MCF 10A (cell line): ENCODE measurements around the gene KDM4B. TPM values are rescaled to one million over a fixed set of nuclear protein-coding genes. Genes with fewer than 3 reads are reported as not detected.

ENCODE experiments used
- BruUV-seq: library from RNA; stranded (reverse); fragments of 400-500 nt; replicated peaks from 2 replicates; lab custom pipeline; 2021; lab: Mats Ljungman, UMichigan
- CTCF ChIA-PET: fragments of 300-600 bp; sonication (Branson Sonifier 250); formaldehyde crosslinking; extraction: SDS; loops from one replicate; lab custom pipeline; 2021; ENCODE audit warnings: antibody characterized with exemption, inconsistent platforms; lab: Yijun Ruan, JAX
- POLR2A ChIA-PET: fragments of 300-600, 350-650 bp; sonication (Branson Sonifier 250); formaldehyde crosslinking; extraction: SDS; loops from one replicate; lab custom pipeline; 2020; ENCODE audit warnings: antibody characterized with exemption, inconsistent platforms; lab: Yijun Ruan, JAX
- DNase-seq: peaks from one replicate; pipeline ENCODE4 v3.0.0-alpha.2; 2018; ENCODE audit not compliant: unreplicated experiment
- H3K27ac Mint-ChIP-seq: one replicate; pipeline ENCODE4 v1.8.0; 2022; ENCODE audit warnings: mild to moderate bottlenecking, low read depth, mixed read lengths; ENCODE audit not compliant: unreplicated experiment
- H3K27me3 Mint-ChIP-seq: one replicate; pipeline ENCODE4 v1.8.0; 2022; ENCODE audit warnings: mixed read lengths; ENCODE audit not compliant: insufficient read depth, unreplicated experiment
- H3K36me3 Mint-ChIP-seq: one replicate; pipeline ENCODE4 v1.8.0; 2022; ENCODE audit warnings: mild to moderate bottlenecking, moderate library complexity, mixed read lengths; ENCODE audit not compliant: insufficient read depth, unreplicated experiment
- H3K4me1 Mint-ChIP-seq: one replicate; pipeline ENCODE4 v1.8.0; 2022; ENCODE audit warnings: mixed read lengths; ENCODE audit not compliant: insufficient read depth, unreplicated experiment
- H3K4me3 Mint-ChIP-seq: one replicate; pipeline ENCODE4 v1.8.0; 2022; ENCODE audit warnings: mild to moderate bottlenecking, moderate library complexity, mixed read lengths; ENCODE audit not compliant: unreplicated experiment
- H3K9me3 Mint-ChIP-seq: one replicate; pipeline ENCODE4 v1.8.0; 2022; ENCODE audit warnings: mixed read lengths; ENCODE audit not compliant: unreplicated experiment
- CTCF ChIP-seq: fragments of 200-600 bp; IDR thresholded peaks from one replicate; pipeline ENCODE4 v1.8.0; 2022; ENCODE audit warnings: antibody characterized with exemption, mild to moderate bottlenecking; ENCODE audit not compliant: unreplicated experiment
- intact Hi-C: fragments of 100-400 bp; cut with micrococcal nuclease; formaldehyde crosslinking; loops from 2 replicates; pipeline ENCODE4 v1.14.1; 2022
- total RNA-seq: library from RNA; stranded (reverse); gene quantifications from 2 replicates; pipeline ENCODE4 v1.2.3, GENCODE V29; 2022

KDM4B gene
- total RNA-seq, 1 experiment from 2014 or later: 34.4 TPM

- DNase-seq: peak; percentile 43
- POLR2A ChIA-PET: no interaction called here
- Mint-ChIP-seq H3K27ac (peak overlapping the region; percentile 91), H3K36me3 (peaks cover 37% of the 10 kb centered on the region), H3K27me3 (no peaks in the 10 kb centered on the region), H3K4me3 (peak overlapping the region; percentile 63), H3K4me1 (peaks cover 23% of the 10 kb centered on the region), H3K9me3 (no peaks in the 10 kb centered on the region)
- no peak for TF ChIP-seq CTCF
- no TSS peak for BruUV-seq
- CTCF ChIA-PET: interaction anchor here (0.6 to 1.1 kb wide), 3 partner anchors 61 to 168 kb away, joined by 3 to 4 read pairs (median 3); no protein-coding TSS in a partner anchor
- intact Hi-C loops: no loop called here
Measured at GRCh38 chr19:4977299-4978174, 8.6 kb downstream of the KDM4B start.

- BruUV-seq: no TSS peak
- CTCF ChIA-PET: interaction anchor here (1.1 kb wide), 1 partner anchor 52 kb away, joined by 3 read pairs; no protein-coding TSS in a partner anchor
- no peaks in the 10 kb centered on the region for H3K27me3 Mint-ChIP-seq
- no peak for TF ChIP-seq CTCF
- POLR2A ChIA-PET: interaction anchor here (2.0 kb wide), 1 partner anchor 10 kb away, joined by 8 read pairs; the partner anchor contains the start of gene KDM4B
- no peak overlapping the region for H3K27ac Mint-ChIP-seq
- H3K9me3 Mint-ChIP-seq: no peaks in the 10 kb centered on the region
- peaks cover 18% of the 10 kb centered on the region for H3K4me1 Mint-ChIP-seq
- intact Hi-C loops: no loop called here
- DNase-seq: no peak
- peaks cover 30% of the 10 kb centered on the region for H3K36me3 Mint-ChIP-seq
- H3K4me3 Mint-ChIP-seq: no peak overlapping the region
Measured at GRCh38 chr19:4979211-4979807, 10.4 kb downstream of the KDM4B start.

DNA sequence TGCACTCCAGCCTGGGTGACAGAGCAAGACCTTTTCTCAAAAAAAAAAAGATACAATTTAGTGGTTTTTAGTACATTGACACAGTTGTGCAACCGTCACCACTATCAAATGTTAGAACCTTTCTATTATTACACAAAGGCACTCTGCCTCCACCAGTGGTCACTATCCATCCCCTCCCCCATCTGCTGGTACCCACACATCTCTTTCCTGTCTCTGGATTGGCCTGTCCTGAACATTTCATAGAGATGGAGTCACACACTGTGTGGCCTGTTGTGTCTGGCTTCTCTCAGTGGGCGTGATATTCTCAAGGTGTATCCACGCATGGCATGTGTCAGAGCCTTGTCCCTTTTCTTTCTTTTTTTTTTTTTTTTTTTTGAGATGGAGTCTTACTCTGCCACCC is 11.2 kb downstream of the KDM4B start:
- H3K4me1 Mint-ChIP-seq: peaks cover 18% of the 10 kb centered on the region
- TF ChIP-seq CTCF: no peak
- peaks cover 30% of the 10 kb centered on the region for H3K36me3 Mint-ChIP-seq
- no peaks in the 10 kb centered on the region for H3K9me3 Mint-ChIP-seq
- BruUV-seq: no TSS peak
- intact Hi-C loops: no loop called here
- DNase-seq: no peak
- H3K4me3 Mint-ChIP-seq: no peak overlapping the region
- ChIA-PET POLR2A (interaction anchor here (2.0 kb wide), 1 partner anchor 11 kb away, joined by 8 read pairs; the partner anchor contains the start of gene KDM4B), CTCF (interaction anchor here (0.6 to 1.1 kb wide), 2 partner anchors 51 to 112 kb away, joined by 3 to 5 read pairs; no protein-coding TSS in a partner anchor)
- no peaks in the 10 kb centered on the region for H3K27me3 Mint-ChIP-seq
- no peak overlapping the region for H3K27ac Mint-ChIP-seq
